ENCODE results near the gene CALM3.
"Not testable (repeated sequence)": the region's sequence is repeated elsewhere in the genome, so short reads cannot be mapped to it uniquely, and the experiment has no call there.

- not testable (repeated sequence) for TF ChIP-seq CTCF (optimal IDR thresholded peaks at IDR 0.05 in 1 of 3, IDR thresholded peaks at IDR 0.05 in 1 of 3, conservative IDR thresholded peaks at IDR 0.05 in 1 of 3; ENCODE audit: extremely low read depth in 1 of 3, insufficient read depth in 2 of 3, low read length in 3 of 3); EZH2 (IDR thresholded peaks at IDR 0.05; ENCODE audit: low read length)
Measured at GRCh38 chr19:46556471-46556870, 44.7 kb upstream of the CALM3 start.
